ENCODE measurements around the gene NKD2. TPM values are rescaled to one million over a fixed set of nuclear protein-coding genes. Genes with fewer than 3 reads are reported as not detected.

NKD2 gene
- total RNA-seq, 1 experiment from 2014 or later, result 20.4 TPM

- DNase-seq (ENCODE audit: low read depth, low spot score) (no peak), ATAC-seq (no peak)
- H4K20me1 ChIP-seq (ENCODE audit: insufficient read depth), result no peaks in the 10 kb centered on the region
- no peak for TF ChIP-seq TCF7L2 (IDR thresholded peaks at IDR 0.05; ENCODE audit: borderline replicate concordance, extremely low read depth, insufficient read depth, insufficient read length)
- TF ChIP-seq CTCF (IDR thresholded peaks at IDR 0.05 in 2 of 3, conservative IDR thresholded peaks at IDR 0.05 in 1 of 3; ENCODE audit: borderline replicate concordance in 1 of 3, insufficient read depth in 1 of 3, low read depth in 2 of 3, low read length in 2 of 3), result no peak
- no peak for TF ChIP-seq ELF1 (IDR thresholded peaks at IDR 0.05; ENCODE audit: borderline replicate concordance, low read depth)
- TF ChIP-seq FOSL1 (IDR thresholded peaks at IDR 0.05; ENCODE audit: low read depth), result no peak
- TF ChIP-seq ZBTB33 (IDR thresholded peaks at IDR 0.05; ENCODE audit: extremely low read depth, insufficient replicate concordance, low read length), result no peak
- no peak for TF ChIP-seq CBX3 (IDR thresholded peaks at IDR 0.05; ENCODE audit: low read depth)
- TF ChIP-seq ZFX (IDR thresholded peaks at IDR 0.05), result no peak
- no peak for TF ChIP-seq ATF3 (IDR thresholded peaks at IDR 0.05)
- TF ChIP-seq POLR2AphosphoS5 (IDR thresholded peaks at IDR 0.05; ENCODE audit: low read depth, low read length), result no peak
- no peak for TF ChIP-seq YY1 (IDR thresholded peaks at IDR 0.05; ENCODE audit: extremely low read depth, insufficient replicate concordance, low read depth, low read length)
- no peak for TF ChIP-seq SP1 (IDR thresholded peaks at IDR 0.05; ENCODE audit: low read depth)
- no peak for TF ChIP-seq RAD21 (IDR thresholded peaks at IDR 0.05; ENCODE audit: low read depth)
- no peak for TF ChIP-seq ZNF274 (IDR thresholded peaks at IDR 0.05; ENCODE audit: low read depth, low read length)
- no peak for TF ChIP-seq EGR1 (IDR thresholded peaks at IDR 0.05; ENCODE audit: low read depth)
- TF ChIP-seq REST (IDR thresholded peaks at IDR 0.05; ENCODE audit: low read depth), result no peak
- no peak for TF ChIP-seq EZH2phosphoT487 (IDR thresholded peaks at IDR 0.05; ENCODE audit: borderline replicate concordance)
- TF ChIP-seq POLR2A (IDR thresholded peaks at IDR 0.05; ENCODE audit: borderline replicate concordance, extremely low read depth, insufficient read depth, insufficient read length), result no peak
- TF ChIP-seq SIN3A (IDR thresholded peaks at IDR 0.05; ENCODE audit: low read depth), result no peak
- TF ChIP-seq MAX (IDR thresholded peaks at IDR 0.05), result no peak
- no peak for TF ChIP-seq JUND (IDR thresholded peaks at IDR 0.05)
- H3K9me2 ChIP-seq (ENCODE audit: insufficient read depth), result no peaks in the 10 kb centered on the region
- no peak overlapping the region for H2AFZ ChIP-seq (ENCODE audit: low read depth, low read length, poor library complexity, severe bottlenecking)
- no peak overlapping the region for H3K4me3 ChIP-seq (replicated peaks in 1 of 2; ENCODE audit: low read depth in 1 of 2, low read length in 2 of 2)
- POLR2A ChIA-PET, result no interaction called here
- BruUV-seq (replicated peaks), result no TSS peak
- peak overlapping the region; percentile 89 for H3K4me2 ChIP-seq (ENCODE audit: low read length)
- H3K36me3 ChIP-seq (ENCODE audit: control insufficient read depth in 1 of 2, insufficient read depth in 2 of 2, low read length in 2 of 2), result no peaks in the 10 kb centered on the region
- H3K27me3 ChIP-seq (ENCODE audit: insufficient read depth, low read length), result peaks cover 26% of the 10 kb centered on the region; the same call in 1 of the 2 replicates
- intact Hi-C loops (cut with micrococcal nuclease), result loop anchor here (10.0 kb wide), 1 partner anchor 162 kb away; no protein-coding TSS in a partner anchor
- no peaks in the 10 kb centered on the region for H3K9me3 ChIP-seq (ENCODE audit: control insufficient read depth in 1 of 2, insufficient read depth in 1 of 2, low read depth in 1 of 2, low read length in 2 of 2)
- H3K79me2 ChIP-seq (ENCODE audit: insufficient read depth, low read length), result no peaks in the 10 kb centered on the region
- no peak overlapping the region for H3K27ac ChIP-seq (ENCODE audit: low read depth, low read length)
- RAD21 ChIA-PET (ENCODE audit: low non-redundant PET in 1 of 2, low total read pairs in 2 of 2, uncharacterized antibody in 2 of 2, unreplicated experiment in 2 of 2), result no interaction called here
- CTCF ChIA-PET, result no interaction called here
- H3K4me1 ChIP-seq (ENCODE audit: control insufficient read depth in 1 of 2, insufficient read depth in 2 of 2, low read length in 2 of 2), result peaks cover 28 to 38% of the 10 kb centered on the region in 2 experiments
- H3K9ac ChIP-seq (ENCODE audit: low read length), result no peak overlapping the region
These were observed 5.8 kb upstream of the NKD2 start for GRCh38 chr5:1002836-1003235.

Measured in HCT116 (cell line).